GM19351 (cell line): Measurements from ENCODE around the gene CAMKMT.

Experiments
- ATAC-seq: cut with Tn5 transposase; IDR thresholded peaks from one replicate; pipeline ENCODE4 v1.9.1; 2021; ENCODE audit warnings: mild to moderate bottlenecking, moderate library complexity; ENCODE audit not compliant: unreplicated experiment

CAMKMT gene

GRCh38 chr2:44638649-44639048, 276.9 kb downstream of the CAMKMT start:
- no peak for ATAC-seq

- no peak for ATAC-seq
Observed at GRCh38 chr2:44639399-44639798, 277.7 kb downstream of the CAMKMT start.

DNA sequence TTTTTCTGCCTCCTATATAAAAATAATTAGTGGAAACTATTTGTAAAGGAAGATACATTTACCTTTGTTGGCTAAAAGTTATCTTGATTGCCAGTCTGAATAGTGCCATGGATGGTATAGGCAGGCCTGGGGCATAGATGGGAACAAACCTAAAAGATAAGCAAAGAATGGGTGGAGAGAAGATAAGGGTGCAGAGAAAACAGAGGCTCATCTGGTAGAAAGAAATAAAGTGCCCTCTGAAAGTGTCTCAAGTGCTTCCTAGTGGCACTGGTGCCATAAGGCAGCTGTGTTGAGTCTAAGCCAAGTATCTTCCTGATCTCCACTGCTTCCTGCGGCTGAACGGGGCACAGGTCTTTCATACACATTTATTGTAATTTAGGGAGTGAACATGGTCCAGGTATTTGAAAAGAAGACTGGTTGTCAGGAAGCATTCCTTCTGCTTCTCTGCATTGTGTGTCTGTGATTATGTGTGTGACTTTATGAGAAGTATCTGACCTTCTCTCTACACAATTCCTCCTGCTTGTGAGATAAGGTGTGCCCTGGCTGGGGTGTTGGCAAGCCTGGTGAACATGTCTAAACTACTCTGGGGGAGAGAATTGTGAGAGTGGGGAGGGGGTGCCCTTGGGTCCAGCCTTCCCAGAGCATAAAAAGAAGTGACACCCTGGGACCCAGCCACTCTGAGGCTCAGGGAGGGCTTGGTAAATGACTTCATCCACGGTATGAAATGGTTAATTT, 280.5 kb downstream of the CAMKMT start:
- no peak for ATAC-seq

DNA sequence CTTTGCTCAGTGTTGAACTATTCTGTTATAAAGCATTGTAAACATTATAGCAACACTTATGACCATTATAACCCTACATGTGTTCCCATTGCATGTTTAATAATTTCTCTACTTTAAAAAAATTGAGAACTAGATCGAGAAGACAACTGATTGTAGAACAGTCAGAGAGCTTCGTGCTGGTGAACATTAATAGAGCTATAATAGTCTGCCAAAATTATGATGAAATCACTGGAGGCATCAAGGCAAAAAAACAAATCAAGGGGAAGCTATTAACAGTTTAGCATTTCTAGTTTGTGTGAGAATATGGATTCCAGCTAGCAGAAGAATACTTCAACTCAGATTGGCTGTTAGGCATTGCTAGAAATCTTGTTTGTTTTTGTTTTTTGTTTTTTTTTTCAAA, 284.2 kb downstream of the CAMKMT start:
- no peak for ATAC-seq

GRCh38 chr2:44649381-44649780, 287.6 kb downstream of the CAMKMT start:
- no peak for ATAC-seq

DNA sequence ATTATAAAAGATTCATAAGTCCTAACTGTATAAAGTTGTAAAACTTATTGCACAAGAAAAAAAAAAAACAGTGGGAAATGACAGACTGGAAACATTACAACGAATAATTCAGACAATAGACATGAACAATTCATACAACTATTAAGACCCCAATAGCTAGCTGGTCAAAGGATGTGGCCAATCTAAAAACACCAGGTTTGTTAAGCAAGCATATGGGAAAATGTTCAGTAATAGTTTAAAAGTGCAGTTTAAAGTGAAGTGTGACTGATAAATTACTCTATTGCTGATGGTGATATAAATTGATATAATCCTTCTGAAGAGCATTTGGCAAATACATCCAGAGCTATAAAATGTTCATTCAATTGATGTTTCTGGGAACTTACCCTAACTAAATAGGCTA, 289.0 kb downstream of the CAMKMT start:
- no peak for ATAC-seq

GRCh38 chr2:44651974-44652373, 290.2 kb downstream of the CAMKMT start:
- peak; percentile 54 for ATAC-seq

GRCh38 chr2:44652701-44653100, 291.0 kb downstream of the CAMKMT start:
- ATAC-seq, result no peak

- no peak for ATAC-seq
Observed at GRCh38 chr2:44655401-44655864, 293.7 kb downstream of the CAMKMT start.

- ATAC-seq, result no peak
Observed at GRCh38 chr2:44656460-44656859, 294.7 kb downstream of the CAMKMT start.

DNA sequence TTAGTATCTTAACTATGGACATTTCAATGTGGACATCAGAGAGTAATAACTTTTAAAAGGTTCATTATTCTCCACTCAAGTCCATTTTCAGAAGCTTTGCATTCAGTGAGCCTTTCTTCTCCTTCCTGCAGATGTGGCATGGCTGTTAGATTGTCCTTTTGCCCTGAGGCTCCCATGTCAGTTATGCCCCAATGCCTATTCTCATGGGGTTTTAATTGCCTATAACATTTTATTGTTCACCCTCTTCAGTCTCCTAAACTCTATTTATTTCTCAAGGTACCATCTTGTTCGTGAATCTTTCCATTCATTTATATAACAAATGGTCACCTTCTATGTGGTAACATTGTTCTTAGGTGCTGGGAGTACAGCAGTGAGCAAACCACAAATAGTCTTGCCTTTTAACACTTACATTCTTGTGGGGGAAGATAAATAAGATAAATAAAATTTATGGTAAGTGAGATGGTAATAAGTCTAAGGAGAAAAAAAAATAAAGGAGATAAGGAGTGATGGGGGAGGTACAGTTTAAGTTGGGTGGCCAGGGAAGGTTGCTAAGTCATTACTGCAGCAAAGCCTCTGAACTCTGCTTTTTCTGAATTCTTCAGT, 301.8 kb downstream of the CAMKMT start:
- ATAC-seq, result no peak

- no peak for ATAC-seq
Observed at GRCh38 chr2:44668336-44668735, 306.6 kb downstream of the CAMKMT start.

DNA sequence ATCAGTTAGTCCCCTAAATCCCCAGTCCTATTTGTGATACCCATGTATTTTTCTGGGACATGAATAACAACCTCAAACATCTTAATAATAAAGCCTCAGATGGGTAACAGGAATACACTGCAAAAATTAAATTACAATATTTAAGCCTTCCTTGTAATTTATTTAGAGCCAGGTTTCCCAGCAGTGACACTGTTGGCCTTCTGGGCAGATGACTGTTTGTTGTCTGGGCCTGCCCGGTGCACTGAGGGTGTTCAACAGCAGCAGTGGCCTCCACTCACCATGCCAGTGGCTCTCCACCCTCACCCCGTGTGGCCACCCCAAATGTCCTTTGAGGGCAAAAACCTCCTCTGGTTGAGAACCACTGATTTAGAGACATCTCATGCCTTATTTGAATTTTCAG, 309.5 kb downstream of the CAMKMT start:
- ATAC-seq, result no peak

DNA sequence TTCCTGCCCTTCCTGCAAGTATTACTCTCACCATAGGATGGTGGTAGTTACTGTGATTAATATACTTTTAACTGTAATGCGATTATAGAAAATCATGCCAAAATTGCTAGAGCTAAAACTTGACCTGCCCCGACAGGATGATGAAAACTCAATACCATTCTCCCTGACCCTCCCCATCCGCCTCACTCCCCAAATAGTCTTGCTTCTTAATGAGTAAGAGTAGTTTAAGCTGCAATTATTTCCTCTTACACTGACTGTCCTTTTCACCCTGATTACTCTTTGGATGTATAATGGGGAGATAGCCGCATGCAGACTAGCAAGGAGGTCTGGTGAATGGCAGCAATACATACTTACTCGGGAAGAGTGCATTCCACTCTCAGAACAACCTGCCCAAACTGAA, 310.2 kb downstream of the CAMKMT start:
- ATAC-seq, result no peak

DNA sequence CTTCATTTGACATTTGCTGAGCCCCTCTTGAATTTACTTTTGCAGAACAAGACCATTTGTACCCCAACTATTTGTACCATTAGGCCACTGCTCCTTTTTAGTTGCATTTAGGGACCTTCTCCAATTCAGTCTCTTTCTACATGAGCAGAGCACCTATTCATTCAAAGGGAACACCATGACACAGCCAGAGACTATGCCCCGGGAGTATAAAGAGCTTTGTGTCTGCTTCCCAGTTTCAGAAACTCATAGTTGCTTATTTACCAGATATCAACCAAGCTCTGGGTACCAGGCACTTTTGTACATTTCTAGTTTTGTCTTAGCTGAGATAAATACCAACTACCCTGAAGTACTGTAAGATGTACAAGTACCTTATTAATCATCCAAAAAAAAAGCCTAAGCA, 310.7 kb downstream of the CAMKMT start:
- ATAC-seq, result no peak

DNA sequence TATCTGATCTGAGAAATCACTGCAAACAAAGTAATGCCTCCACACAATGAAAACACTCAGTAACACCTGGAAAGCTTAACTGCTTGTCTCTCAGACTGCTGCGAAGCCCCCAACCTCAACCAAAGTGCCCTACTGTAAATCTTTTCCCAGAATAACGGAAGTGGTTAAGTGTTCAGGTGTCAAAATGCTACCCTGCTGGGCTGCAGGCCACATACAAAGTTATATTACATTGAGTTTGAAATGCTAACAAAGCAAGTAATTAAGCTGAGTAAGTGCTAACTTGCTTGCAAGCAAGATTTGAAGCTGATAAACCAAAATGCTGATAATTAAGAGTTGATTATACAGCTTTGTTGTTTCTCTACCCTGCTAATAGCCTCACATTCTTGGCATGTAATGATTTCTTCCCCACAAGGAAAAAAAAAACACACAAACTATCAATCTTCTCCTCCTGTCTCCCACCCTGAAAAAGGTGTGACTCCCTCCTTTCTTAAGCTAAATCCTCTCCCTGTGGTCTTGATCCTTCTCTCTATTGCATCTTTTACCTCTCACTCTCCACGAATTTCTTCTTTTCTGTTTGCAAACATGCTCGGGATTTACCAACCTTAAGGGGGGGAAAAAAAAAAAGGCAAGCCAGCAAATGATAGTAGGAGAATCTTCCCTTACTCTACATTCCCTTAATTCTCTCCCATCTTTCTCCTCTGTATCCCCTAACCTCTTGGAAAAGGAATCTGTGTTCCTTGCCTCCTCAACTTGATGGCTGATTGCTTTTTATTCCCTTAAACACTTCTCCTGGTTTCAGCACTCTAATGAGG, 312.9 kb downstream of the CAMKMT start:
- ATAC-seq, result no peak

DNA sequence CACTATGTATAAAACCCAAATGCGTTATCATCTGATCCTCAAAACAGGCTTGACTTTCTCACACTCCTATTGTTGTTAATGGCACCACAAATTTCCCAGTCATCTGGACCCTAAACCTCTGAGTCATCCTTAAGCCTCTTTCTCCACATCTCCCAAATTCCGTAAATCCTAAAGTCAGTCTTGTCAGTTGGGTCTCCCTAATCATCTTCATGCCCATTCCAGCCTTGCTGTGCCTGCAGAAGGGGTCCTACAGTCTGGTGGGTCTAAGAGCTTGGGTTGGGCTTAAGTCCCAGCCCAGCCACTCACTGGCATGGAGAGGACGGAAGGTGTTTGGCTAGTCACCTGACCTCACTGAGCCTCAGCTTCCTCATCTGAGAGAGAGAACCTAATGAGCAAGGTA, 314.6 kb downstream of the CAMKMT start:
- no peak for ATAC-seq

GRCh38 chr2:44679584-44679983, 317.8 kb downstream of the CAMKMT start:
- ATAC-seq, result no peak

DNA sequence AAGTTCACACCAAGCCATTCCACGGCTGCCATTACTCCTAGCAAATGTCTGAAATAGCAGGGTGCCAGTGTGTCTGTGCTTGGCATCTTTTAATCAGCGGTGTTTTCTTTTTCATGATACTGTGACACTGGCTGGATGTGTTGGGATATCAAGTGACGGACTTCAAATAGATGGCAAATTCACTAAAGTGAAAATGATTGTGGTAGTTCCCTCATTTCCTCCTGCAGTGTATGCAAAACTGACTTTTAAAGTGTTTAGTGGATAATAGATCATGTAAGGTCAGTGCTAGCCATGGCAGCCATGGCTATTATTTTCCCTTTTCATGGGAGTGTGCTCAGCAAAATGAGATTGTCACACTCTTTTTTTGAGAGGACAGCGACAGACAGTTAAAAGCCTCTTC, 318.2 kb downstream of the CAMKMT start:
- ATAC-seq, result no peak

GRCh38 chr2:44680424-44680971, 318.8 kb downstream of the CAMKMT start:
- ATAC-seq, result no peak

GRCh38 chr2:44680983-44681531, 319.3 kb downstream of the CAMKMT start:
- no peak for ATAC-seq
